Measurements from ENCODE around the gene TSHZ2.

DNA sequence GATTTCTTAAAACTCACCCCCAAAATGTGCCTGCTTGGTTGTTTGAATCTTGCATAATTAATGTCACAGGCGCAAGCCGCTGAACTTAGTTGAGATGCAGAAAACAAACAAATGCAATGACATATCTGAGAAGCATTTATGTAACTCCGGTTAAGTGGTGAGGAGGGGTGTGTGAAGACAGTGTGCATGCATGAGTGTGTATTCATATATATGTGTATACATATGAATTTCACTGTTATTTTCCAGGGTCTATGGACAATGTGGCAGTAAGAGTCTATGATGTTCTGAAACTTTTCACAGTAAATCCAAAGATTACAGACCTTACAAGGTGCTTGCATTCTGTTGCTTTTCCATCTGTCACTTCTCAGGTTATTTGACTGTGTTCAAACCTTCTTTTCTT lies 518.5 kb downstream of the TSHZ2 start:
- TF ChIP-seq, protein P1, sequence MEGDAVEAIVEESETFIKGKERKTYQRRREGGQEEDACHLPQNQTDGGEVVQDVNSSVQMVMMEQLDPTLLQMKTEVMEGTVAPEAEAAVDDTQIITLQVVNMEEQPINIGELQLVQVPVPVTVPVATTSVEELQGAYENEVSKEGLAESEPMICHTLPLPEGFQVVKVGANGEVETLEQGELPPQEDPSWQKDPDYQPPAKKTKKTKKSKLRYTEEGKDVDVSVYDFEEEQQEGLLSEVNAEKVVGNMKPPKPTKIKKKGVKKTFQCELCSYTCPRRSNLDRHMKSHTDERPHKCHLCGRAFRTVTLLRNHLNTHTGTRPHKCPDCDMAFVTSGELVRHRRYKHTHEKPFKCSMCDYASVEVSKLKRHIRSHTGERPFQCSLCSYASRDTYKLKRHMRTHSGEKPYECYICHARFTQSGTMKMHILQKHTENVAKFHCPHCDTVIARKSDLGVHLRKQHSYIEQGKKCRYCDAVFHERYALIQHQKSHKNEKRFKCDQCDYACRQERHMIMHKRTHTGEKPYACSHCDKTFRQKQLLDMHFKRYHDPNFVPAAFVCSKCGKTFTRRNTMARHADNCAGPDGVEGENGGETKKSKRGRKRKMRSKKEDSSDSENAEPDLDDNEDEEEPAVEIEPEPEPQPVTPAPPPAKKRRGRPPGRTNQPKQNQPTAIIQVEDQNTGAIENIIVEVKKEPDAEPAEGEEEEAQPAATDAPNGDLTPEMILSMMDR (IDR thresholded peaks at IDR 0.05), result no peak
- TF ChIP-seq POLR2A (IDR thresholded peaks at IDR 0.05), result no peak
